Activated naive CD8-positive, alpha-beta T cell treated with anti-CD3 and anti-CD28 coated beads for 36 hours (primary cell): ENCODE results near the gene CHST12. TPM values are rescaled to one million over a fixed set of nuclear protein-coding genes. Genes with fewer than 3 reads are reported as not detected.
A peak's percentile ranks its signal among the peaks of the same experiment; 100 is the strongest.
"Not testable (repeated sequence)": the region's sequence is repeated elsewhere in the genome, so short reads cannot be mapped to it uniquely, and the experiment has no call there.

Source experiments
- DNase-seq: peaks from one replicate; pipeline ENCODE4 v3.0.0; 2021
- H3K27ac Mint-ChIP-seq: one replicate; pipeline ENCODE4 v1.8.0; 2022; ENCODE audit warnings: mild to moderate bottlenecking, moderate library complexity, mixed read lengths
- H3K27me3 Mint-ChIP-seq: one replicate; pipeline ENCODE4 v1.8.0; 2022; ENCODE audit warnings: mild to moderate bottlenecking, mixed read lengths
- H3K36me3 Mint-ChIP-seq: one replicate; pipeline ENCODE4 v1.8.0; 2021; ENCODE audit warnings: mild to moderate bottlenecking, mixed read lengths
- H3K4me1 Mint-ChIP-seq: one replicate; pipeline ENCODE4 v1.8.0; 2021; ENCODE audit warnings: mixed read lengths
- H3K4me3 Mint-ChIP-seq: one replicate; pipeline ENCODE4 v1.8.0; 2022; ENCODE audit warnings: mild to moderate bottlenecking, moderate library complexity, mixed read lengths
- H3K9me3 Mint-ChIP-seq: one replicate; pipeline ENCODE4 v1.8.0; 2022; ENCODE audit warnings: mixed read lengths
- total RNA-seq, 2 experiments: library from RNA; stranded (reverse); gene quantifications; one replicate each; pipeline ENCODE4 v1.2.3, GENCODE V29; 2021

Gene CHST12
- total RNA-seq, 2 experiments from 2014 or later, result 3.1 to 3.2 TPM

DNA sequence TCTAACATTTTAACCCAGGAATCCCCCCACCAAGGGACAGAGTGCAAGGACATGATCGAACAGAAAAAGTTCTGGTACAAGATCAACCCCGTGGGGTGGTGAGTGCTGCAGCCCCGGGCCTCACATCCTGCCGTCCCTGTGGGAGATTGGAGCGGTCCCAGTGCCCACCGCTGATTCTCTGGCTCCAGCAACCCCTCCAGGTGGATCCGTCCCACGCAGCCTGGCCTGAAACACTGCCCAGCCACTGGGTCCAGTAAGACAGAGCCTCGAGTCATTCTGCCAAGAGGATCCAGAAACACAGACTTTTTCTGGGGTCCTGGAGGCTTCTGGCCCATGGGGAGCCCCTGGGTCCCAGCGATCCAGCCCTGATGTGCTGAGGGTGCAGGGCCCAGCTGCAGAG, 43.3 kb downstream of the CHST12 start:
- Mint-ChIP-seq H3K4me3 (no peak overlapping the region), H3K27ac (no peak overlapping the region), H3K27me3 (no peaks in the 10 kb centered on the region), H3K4me1 (no peaks in the 10 kb centered on the region), H3K9me3 (no peaks in the 10 kb centered on the region), H3K36me3 (no peaks in the 10 kb centered on the region)
- DNase-seq, result no peak

- H3K27me3 Mint-ChIP-seq, result peaks cover 7% of the 10 kb centered on the region
- H3K9me3 Mint-ChIP-seq, result peaks cover 3% of the 10 kb centered on the region
- peaks cover 4% of the 10 kb centered on the region for H3K4me1 Mint-ChIP-seq
- H3K4me3 Mint-ChIP-seq, result no peak overlapping the region
- no peak overlapping the region for H3K27ac Mint-ChIP-seq
- no peaks in the 10 kb centered on the region for H3K36me3 Mint-ChIP-seq
- no peak for DNase-seq
These were observed 47.0 kb downstream of the CHST12 start for GRCh38 chr7:2450198-2451107.

DNA sequence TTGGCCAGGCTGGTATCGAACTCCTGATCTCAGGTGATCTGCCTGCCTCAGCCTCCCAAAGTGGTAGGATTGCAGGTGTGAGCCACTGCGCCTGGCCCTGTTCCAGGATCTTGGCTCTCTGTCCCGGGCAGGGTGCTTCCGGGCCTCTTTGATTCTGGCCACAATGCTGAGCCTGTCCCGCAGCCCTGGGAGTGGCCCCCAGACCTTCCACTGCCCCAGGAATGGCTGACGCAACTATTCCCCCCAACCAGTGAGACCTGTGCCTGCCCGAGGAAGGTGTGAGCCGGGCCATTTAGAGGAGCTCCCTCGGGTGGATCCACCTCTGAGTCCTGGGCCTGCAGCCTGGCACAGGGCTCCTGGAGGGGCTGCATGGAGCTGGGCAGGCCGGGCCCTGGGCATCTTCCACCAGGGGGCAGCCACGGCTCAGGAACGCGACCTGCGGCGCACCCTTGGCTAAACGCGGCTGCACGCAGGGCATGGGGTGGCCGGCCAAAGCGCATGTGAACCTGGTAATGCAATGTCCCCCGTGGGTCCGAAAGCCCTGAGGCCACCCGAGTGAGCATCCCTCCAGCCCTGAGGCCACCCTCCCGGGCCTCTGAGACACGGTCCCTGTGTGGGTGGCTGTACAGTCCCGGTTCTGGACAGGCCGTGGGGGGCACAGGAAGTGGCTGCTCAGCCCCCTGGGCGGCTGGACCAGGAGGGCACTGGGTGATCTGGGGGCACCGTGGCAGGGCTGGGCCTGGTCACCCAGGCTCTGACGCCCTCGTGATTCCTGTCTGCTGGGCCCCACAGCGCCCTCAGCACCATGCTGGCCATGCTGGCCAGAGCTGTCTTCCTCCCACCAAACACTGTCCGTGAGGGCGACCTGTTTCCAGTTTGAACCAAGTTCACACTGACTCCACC, 48.0 kb downstream of the CHST12 start:
- Mint-ChIP-seq H3K27ac (no peak overlapping the region), H3K4me1 (peaks cover 4% of the 10 kb centered on the region), H3K27me3 (peaks cover 11% of the 10 kb centered on the region), H3K36me3 (no peaks in the 10 kb centered on the region), H3K9me3 (peaks cover 3% of the 10 kb centered on the region), H3K4me3 (peak overlapping the region; percentile 32)
- DNase-seq, result peak; percentile 81

DNA sequence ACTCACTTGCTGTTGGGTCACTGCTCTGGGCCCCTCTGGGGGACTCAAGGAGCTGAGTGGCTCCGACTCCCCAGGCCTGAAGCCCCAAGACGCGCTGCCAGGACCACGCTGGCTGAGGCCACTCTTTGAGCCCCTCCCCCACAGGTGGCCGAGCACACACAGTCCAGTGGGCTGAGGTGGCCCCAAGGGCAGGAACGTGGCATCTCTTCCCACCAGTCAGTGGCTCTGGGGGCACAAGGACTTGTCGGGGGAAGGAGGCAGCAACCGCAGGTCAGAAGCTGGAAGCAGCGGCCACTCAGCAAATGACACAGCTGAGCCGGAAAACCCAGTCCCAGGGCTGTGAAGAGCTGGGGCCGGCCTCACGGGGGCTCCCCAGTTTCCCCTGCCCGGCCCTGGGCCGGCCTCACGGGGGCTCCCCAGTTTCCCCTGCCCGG, 48.7 kb downstream of the CHST12 start:
- Mint-ChIP-seq H3K9me3 (peaks cover 3% of the 10 kb centered on the region), H3K4me1 (peaks cover 4% of the 10 kb centered on the region), H3K27me3 (peaks cover 11% of the 10 kb centered on the region), H3K27ac (no peak overlapping the region), H3K4me3 (peak overlapping the region; percentile 32), H3K36me3 (no peaks in the 10 kb centered on the region)
- peak; percentile 29 for DNase-seq

DNA sequence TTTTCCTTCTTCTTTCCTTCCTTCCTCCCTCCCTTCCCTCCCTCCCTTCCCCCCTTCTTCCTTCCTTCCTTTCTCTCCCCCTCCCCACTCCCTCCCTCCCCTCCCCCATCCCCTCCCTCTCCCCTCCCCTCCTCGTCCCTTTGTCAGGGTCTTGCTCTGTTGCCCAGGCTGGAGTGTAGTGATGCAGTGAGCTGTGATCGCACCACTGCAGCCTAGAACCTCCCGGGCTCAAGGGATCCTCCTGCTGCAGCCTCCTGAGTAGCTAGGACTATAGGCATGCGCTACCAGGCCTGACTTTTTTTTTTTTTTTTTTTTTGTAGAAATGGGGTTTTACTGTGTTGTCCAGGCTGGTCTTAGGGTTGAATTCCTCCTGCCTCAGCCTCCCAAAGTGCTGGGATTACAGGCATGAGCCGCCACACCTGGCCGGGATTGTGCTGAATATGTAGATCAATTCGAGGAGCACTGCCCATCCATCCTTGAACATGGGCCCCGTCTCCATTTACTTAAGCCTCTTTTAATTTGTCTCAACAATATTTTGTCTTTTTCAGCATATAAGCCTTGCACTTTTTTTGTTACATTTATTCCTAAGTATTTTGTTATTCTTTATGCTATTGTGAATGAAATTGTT, 49.3 kb downstream of the CHST12 start:
- no peaks in the 10 kb centered on the region for H3K36me3 Mint-ChIP-seq
- peaks cover 4% of the 10 kb centered on the region for H3K4me1 Mint-ChIP-seq
- no peak for DNase-seq
- peaks cover 3% of the 10 kb centered on the region for H3K9me3 Mint-ChIP-seq
- peaks cover 11% of the 10 kb centered on the region for H3K27me3 Mint-ChIP-seq
- no peak overlapping the region for H3K4me3 Mint-ChIP-seq
- H3K27ac Mint-ChIP-seq, result no peak overlapping the region

- H3K4me3 Mint-ChIP-seq, H3K4me1 Mint-ChIP-seq, H3K27ac Mint-ChIP-seq, H3K9me3 Mint-ChIP-seq, DNase-seq, H3K36me3 Mint-ChIP-seq: not testable (repeated sequence)
- peaks cover 11% of the 10 kb centered on the region for H3K27me3 Mint-ChIP-seq
These were observed 50.4 kb downstream of the CHST12 start for GRCh38 chr7:2453849-2454248.

- no peak overlapping the region for H3K27ac Mint-ChIP-seq
- peaks cover 13% of the 10 kb centered on the region for H3K27me3 Mint-ChIP-seq
- DNase-seq, result no peak
- H3K9me3 Mint-ChIP-seq, result peaks cover 3% of the 10 kb centered on the region
- peaks cover 2% of the 10 kb centered on the region for H3K4me1 Mint-ChIP-seq
- H3K4me3 Mint-ChIP-seq, result no peak overlapping the region
- no peaks in the 10 kb centered on the region for H3K36me3 Mint-ChIP-seq
These were observed 56.3 kb downstream of the CHST12 start for GRCh38 chr7:2459674-2460073.

DNA sequence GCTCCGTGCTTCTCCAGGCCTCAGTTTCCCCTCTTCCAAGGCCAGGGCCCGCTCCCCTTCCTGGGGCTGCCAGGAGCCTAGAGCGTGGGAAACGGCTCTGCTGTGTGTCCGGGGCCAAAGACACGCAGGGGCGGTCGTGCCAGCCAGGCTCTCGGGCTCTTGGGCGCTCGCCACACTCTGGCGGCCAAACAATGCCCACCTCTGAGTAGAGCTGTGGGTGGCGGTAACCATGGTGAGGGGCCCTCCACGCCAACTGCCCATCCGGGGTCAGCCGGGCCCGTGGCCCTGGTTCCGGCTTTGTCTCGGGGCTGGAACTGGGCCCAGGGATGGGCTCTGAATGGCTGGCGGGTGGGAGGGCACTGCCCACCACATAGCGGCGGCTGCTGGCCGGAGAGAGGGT, 56.8 kb downstream of the CHST12 start:
- H3K9me3 Mint-ChIP-seq, result peaks cover under 1% of the 10 kb centered on the region
- no peaks in the 10 kb centered on the region for H3K36me3 Mint-ChIP-seq
- peaks cover 2% of the 10 kb centered on the region for H3K4me1 Mint-ChIP-seq
- H3K4me3 Mint-ChIP-seq, result no peak overlapping the region
- no peak overlapping the region for H3K27ac Mint-ChIP-seq
- H3K27me3 Mint-ChIP-seq, result peaks cover 12% of the 10 kb centered on the region
- no peak for DNase-seq

DNA sequence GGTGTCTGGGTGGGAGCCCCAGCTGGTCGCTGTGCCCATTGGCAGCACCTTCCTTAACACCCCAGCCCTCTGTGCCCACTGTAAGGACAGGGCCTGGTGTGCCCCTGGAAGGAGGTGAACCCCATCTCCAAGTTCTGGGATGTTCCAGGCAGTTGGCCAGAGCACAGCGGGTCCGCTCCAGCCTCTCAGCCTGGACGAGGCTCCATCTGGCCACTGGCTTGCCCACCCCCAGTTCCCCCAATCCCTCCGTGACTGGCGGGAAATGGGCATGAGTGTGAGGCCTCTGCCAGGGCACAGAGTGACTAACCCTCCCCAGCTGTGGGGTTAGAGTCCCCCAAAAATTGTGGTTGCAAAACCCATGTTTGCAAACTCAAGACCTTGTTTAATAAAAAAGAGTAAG, 57.2 kb downstream of the CHST12 start:
- peaks cover 7% of the 10 kb centered on the region for H3K27me3 Mint-ChIP-seq
- peaks cover 2% of the 10 kb centered on the region for H3K4me1 Mint-ChIP-seq
- H3K36me3 Mint-ChIP-seq, result no peaks in the 10 kb centered on the region
- no peak overlapping the region for H3K27ac Mint-ChIP-seq
- H3K4me3 Mint-ChIP-seq, result no peak overlapping the region
- H3K9me3 Mint-ChIP-seq, result no peaks in the 10 kb centered on the region
- DNase-seq, result no peak

DNA sequence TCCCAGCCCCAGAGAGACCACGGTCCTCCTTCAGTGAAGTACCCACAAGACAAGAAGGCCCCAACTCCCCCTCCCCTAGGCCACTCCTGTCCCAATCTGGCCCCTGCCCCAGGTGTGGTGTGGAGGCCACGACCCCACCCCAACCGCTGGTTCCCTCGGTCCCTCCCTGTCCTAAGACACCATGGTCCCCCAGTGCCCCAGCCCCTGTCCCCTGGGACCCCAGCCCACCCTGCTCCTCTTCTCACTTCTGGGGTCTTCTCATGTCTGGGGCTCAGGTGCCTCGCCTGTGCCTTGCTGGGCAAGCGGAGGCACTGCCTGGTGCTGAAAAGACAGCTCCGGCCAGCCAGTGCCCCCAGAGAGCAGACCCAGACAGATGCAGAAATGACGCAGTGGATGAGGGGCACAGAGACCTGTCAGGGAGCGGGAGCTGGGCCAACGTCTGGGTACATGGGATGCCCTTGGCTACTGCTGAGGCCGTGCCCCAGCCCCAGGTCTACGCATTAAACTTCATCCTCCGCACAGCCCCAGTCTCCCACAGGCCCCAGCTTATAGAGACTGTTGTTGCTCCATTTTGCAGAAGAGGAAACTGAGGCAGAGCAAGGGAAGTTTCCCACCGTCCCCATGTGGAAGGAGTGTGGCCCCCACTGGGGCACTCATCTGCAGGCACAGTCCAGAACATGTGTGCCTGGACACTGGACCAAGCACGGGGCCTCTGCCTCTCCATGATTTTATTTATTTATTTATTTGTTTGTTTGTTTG, 58.0 kb downstream of the CHST12 start:
- Mint-ChIP-seq H3K27ac (no peak overlapping the region), H3K4me3 (no peak overlapping the region), H3K36me3 (no peaks in the 10 kb centered on the region), H3K9me3 (no peaks in the 10 kb centered on the region), H3K27me3 (peaks cover 5% of the 10 kb centered on the region), H3K4me1 (peaks cover 2% of the 10 kb centered on the region)
- DNase-seq, result no peak

DNA sequence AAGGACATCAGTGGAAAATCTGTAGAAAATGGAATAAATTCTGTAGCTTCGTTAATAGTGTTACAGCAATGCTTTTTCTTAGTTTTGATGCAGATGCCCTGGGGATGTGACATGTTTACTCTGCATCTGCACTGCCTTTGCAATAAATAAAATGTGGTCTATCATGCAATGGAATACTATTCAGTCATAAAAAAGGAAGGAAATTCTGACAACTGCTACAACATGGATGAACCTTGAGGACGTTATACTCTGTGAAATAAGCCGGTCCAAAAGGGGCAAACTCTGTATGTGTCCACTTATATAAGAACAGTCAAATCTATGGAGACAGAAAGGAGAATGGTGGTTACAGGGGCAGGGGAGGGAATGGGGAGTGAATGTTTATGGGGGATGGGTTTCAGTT, 59.3 kb downstream of the CHST12 start:
- no peaks in the 10 kb centered on the region for H3K36me3 Mint-ChIP-seq
- no peak overlapping the region for H3K4me3 Mint-ChIP-seq
- H3K27me3 Mint-ChIP-seq, result peaks cover 5% of the 10 kb centered on the region
- no peak for DNase-seq
- H3K27ac Mint-ChIP-seq, result no peak overlapping the region
- H3K4me1 Mint-ChIP-seq, result peaks cover 2% of the 10 kb centered on the region
- H3K9me3 Mint-ChIP-seq, result no peaks in the 10 kb centered on the region

- no peaks in the 10 kb centered on the region for H3K9me3 Mint-ChIP-seq
- no peaks in the 10 kb centered on the region for H3K36me3 Mint-ChIP-seq
- H3K4me3 Mint-ChIP-seq, result no peak overlapping the region
- peaks cover 21% of the 10 kb centered on the region for H3K27me3 Mint-ChIP-seq
- no peak overlapping the region for H3K27ac Mint-ChIP-seq
- no peak for DNase-seq
- peaks cover 4% of the 10 kb centered on the region for H3K4me1 Mint-ChIP-seq
These were observed 62.5 kb downstream of the CHST12 start for GRCh38 chr7:2465928-2466327.

GRCh38 chr7:2466675-2467074, 63.3 kb downstream of the CHST12 start:
- Mint-ChIP-seq H3K27me3 (peaks cover 21% of the 10 kb centered on the region), H3K27ac (no peak overlapping the region), H3K4me3 (no peak overlapping the region), H3K9me3 (no peaks in the 10 kb centered on the region), H3K36me3 (no peaks in the 10 kb centered on the region), H3K4me1 (peaks cover 4% of the 10 kb centered on the region)
- DNase-seq, result no peak

DNA sequence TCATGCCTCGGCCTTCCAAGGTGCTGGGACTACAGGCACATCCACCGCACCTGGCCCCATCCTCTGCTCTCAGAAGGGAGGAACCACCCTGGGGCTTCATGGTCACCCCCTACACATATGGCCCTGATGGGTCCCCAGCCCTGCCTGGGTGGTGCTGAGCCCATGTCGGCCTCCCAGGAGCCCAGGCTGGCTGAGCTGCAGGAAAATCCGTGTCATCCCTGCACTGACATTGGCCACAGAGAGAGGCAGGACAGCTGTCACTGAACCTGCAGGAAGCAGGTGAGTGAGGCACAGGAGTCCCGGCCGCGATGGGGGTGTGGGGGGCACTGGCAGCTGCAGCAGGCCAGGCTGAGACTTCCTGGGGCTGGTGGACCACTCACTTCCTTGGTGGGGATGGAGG, 64.8 kb downstream of the CHST12 start:
- Mint-ChIP-seq H3K4me1 (peaks cover 4% of the 10 kb centered on the region), H3K27ac (no peak overlapping the region), H3K27me3 (peaks cover 16% of the 10 kb centered on the region), H3K4me3 (no peak overlapping the region), H3K9me3 (no peaks in the 10 kb centered on the region), H3K36me3 (no peaks in the 10 kb centered on the region)
- no peak for DNase-seq
